Peyer's patch (tissue), 4 donors: ENCODE results near the gene TMEM171.

Experiments used
- POLR2A ChIP-seq, 2 donors: fragments of 450-650 bp; IDR thresholded peaks; one replicate each; pipeline ENCODE4 v1.5.1; 2017; ENCODE audit warnings: antibody characterized with exemption in 2 of 2, mild to moderate bottlenecking in 2 of 2, moderate library complexity in 2 of 2
- TF ChIP-seq, protein P1 (sequence below), 6 experiments: fragments of 450-650 bp in 4 of 6; fragments of 200-600 bp in 2 of 6; sonication (generic) in 1 of 6; IDR thresholded peaks; one replicate each; pipeline ENCODE4 v1.5.1; 2017 to 2019; ENCODE audit warnings: antibody characterized with exemption in 6 of 6, mild to moderate bottlenecking in 3 of 6, moderate library complexity in 1 of 6

DNA sequence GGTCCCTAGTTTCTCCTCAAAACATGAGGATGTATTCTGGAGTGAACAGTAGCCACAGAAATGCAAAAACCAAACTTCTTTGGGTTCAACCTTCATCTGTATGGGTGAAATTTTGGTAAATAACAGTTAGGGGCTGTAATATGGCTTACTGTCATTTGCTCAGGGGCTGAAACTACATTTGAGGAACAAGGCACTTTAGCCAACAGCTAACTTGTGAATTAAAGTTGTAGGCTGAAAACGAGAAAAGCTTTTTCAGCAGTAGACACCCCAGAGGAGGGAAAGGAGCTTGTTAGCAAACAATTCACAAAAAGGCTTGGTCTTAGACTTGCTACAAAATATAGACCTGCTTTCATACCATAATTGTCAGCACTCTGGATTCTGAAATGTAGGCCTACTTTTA is 6.6 kb downstream of the TMEM171 start:
- TF ChIP-seq, protein P1, sequence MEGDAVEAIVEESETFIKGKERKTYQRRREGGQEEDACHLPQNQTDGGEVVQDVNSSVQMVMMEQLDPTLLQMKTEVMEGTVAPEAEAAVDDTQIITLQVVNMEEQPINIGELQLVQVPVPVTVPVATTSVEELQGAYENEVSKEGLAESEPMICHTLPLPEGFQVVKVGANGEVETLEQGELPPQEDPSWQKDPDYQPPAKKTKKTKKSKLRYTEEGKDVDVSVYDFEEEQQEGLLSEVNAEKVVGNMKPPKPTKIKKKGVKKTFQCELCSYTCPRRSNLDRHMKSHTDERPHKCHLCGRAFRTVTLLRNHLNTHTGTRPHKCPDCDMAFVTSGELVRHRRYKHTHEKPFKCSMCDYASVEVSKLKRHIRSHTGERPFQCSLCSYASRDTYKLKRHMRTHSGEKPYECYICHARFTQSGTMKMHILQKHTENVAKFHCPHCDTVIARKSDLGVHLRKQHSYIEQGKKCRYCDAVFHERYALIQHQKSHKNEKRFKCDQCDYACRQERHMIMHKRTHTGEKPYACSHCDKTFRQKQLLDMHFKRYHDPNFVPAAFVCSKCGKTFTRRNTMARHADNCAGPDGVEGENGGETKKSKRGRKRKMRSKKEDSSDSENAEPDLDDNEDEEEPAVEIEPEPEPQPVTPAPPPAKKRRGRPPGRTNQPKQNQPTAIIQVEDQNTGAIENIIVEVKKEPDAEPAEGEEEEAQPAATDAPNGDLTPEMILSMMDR (IDR thresholded peaks at IDR 0.05), result no peak
- no peak for TF ChIP-seq POLR2A (IDR thresholded peaks at IDR 0.05)
